LNCaP clone FGC (cell line): Measurements from ENCODE around the gene TOX3.

Source experiments
- DNase-seq: peaks from one replicate; pipeline ENCODE4 v3.0.0-alpha.2; 2011; ENCODE audit warnings: low read depth
- H3K4me3 ChIP-seq: 2 replicates; pipeline ENCODE4 v1.5.1; 2011; ENCODE audit warnings: mild to moderate bottlenecking, low read depth, low read length, control low read depth
- TF ChIP-seq, protein P1 (sequence below): IDR thresholded peaks from 2 replicates; pipeline ENCODE4 v1.5.1; 2012; ENCODE audit warnings: mild to moderate bottlenecking; ENCODE audit not compliant: control insufficient read depth, insufficient read depth; ENCODE audit errors: extremely low read depth

The TOX3 gene

DNA sequence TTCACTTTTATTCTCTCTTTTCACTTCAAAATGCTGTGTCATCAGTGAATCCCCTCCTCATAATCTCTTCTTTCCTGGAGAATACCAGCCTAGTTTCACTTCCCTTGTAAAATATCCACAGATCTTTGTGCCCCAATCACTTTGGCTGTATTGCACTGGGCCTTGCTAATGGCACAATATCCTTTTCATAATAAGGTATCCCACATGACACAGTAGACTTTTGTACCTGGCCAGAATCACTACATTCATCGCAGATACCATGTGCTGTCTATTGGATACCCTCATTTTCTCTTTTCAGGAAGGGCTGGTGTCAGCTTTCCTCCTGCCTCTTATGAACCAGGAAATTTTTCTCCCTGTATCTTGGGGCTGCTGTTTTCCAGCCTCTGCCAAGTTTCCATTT lies 25.7 kb upstream of the TOX3 start:
- no peak overlapping the region for H3K4me3 ChIP-seq
- TF ChIP-seq, protein P1, sequence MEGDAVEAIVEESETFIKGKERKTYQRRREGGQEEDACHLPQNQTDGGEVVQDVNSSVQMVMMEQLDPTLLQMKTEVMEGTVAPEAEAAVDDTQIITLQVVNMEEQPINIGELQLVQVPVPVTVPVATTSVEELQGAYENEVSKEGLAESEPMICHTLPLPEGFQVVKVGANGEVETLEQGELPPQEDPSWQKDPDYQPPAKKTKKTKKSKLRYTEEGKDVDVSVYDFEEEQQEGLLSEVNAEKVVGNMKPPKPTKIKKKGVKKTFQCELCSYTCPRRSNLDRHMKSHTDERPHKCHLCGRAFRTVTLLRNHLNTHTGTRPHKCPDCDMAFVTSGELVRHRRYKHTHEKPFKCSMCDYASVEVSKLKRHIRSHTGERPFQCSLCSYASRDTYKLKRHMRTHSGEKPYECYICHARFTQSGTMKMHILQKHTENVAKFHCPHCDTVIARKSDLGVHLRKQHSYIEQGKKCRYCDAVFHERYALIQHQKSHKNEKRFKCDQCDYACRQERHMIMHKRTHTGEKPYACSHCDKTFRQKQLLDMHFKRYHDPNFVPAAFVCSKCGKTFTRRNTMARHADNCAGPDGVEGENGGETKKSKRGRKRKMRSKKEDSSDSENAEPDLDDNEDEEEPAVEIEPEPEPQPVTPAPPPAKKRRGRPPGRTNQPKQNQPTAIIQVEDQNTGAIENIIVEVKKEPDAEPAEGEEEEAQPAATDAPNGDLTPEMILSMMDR: no peak
- DNase-seq: no peak

DNA sequence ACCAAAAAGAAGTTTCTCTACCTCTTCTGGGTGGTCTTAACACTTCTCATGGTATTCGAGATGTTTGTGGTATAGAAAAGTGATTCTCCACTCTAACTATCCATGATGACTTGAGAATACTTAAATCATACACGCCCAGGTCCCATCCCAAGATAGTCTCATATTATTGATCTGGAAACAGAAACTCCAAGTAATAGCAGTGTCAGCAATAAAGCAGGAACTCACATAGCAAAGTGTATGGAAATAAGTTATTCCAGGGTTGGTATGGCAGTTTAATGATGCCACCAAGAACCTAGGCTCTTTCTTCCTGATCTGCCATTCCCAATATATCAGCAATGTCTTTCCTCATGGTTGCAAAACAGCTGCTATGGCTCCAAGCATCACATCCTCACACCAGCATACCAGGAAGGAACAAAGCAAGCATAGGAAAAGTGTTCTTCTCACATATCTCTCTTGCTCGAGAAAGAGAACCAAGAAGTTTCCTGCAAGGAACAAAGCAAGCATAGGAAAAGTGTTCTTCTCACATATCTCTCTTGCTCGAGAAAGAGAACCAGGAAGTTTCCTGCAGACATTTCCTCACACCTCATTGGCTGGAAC lies 23.6 kb upstream of the TOX3 start:
- no peak overlapping the region for H3K4me3 ChIP-seq
- DNase-seq: no peak
- TF ChIP-seq, protein P1: no peak

DNA sequence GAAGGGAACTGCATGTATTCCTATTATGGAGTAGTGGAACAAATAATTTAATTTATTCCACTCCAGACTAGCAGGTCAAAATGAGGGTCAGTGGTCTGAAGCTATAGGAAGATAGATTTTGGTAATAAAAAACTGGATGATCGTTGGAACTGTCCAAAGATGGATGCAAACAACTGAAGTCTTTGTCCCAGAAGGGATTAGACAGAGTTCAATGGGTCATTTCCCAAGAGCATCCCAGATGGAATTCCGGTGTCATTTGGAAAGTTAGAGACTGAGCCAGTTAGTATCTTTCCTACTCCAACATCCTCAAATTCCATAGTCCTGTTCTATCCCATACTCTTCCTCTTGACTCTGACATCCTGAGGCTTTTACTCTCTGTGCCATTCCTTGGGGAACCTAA lies 22.8 kb upstream of the TOX3 start:
- TF ChIP-seq, protein P1: no peak
- no peak for DNase-seq
- no peak overlapping the region for H3K4me3 ChIP-seq

- no peak for DNase-seq
- H3K4me3 ChIP-seq: no peak overlapping the region
- TF ChIP-seq, protein P1: no peak
Observed at GRCh38 chr16:52568983-52569690, 22.2 kb upstream of the TOX3 start.

- DNase-seq: no peak
- no peak overlapping the region for H3K4me3 ChIP-seq
- TF ChIP-seq, protein P1: no peak
Observed at GRCh38 chr16:52568495-52568894, 21.6 kb upstream of the TOX3 start.

DNA sequence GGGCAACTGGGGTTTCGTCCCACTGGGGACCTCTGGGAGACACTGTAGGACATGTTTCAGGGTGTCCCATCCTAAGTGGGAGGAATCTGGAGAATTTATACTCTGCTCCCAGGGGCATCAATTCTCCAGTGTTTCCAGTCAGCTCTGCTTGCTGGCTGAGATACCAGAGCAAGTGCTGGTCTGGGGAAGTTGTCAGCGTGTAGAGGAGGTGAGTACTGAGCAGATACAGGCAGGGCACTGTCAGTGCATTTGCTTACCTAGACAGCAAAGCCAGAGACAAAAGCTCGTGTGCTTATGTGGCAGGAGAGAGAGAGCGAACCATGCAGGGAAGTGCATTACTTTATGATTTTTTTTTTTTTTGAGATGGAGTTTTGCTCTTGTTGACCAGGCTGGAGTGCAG lies 20.2 kb upstream of the TOX3 start:
- DNase-seq: no peak
- no peak overlapping the region for H3K4me3 ChIP-seq
- TF ChIP-seq, protein P1: no peak
